GM23338 (cell line): ENCODE data around the gene IFNA17.

Experiments
- CREB1 ChIP-seq: fragments of 250-450 bp; sonication (Bioruptor Pico); IDR thresholded peaks from 2 replicates; pipeline ENCODE4 v1.5.0; 2020; ENCODE audit warnings: low read depth, mild to moderate bottlenecking, moderate library complexity
- CTCF ChIP-seq, 2 experiments: fragments of 200-600 bp in 1 of 2; sonication (generic) in 1 of 2; conservative IDR thresholded peaks; 2 replicates each; pipeline versions ENCODE4 v1.5.1 to v1.6.1; 2016 to 2017; ENCODE audit warnings: antibody characterized with exemption in 2 of 2, low read depth in 2 of 2, mild to moderate bottlenecking in 2 of 2, moderate library complexity in 1 of 2
- ETS1 ChIP-seq: IDR thresholded peaks from 2 replicates; pipeline ENCODE4 v1.6.1; 2016; ENCODE audit warnings: antibody characterized with exemption
- EZH2 ChIP-seq: fragments of 200-600 bp; sonication (generic); IDR thresholded peaks from one replicate; pipeline ENCODE4 v1.8.0; 2017; ENCODE audit warnings: antibody characterized with exemption, mild to moderate bottlenecking, low read depth; ENCODE audit not compliant: unreplicated experiment
- EZH2phosphoT487 ChIP-seq: fragments of 200-600 bp; sonication (generic); IDR thresholded peaks from one replicate; pipeline ENCODE4 v1.8.1; 2018; ENCODE audit warnings: antibody characterized with exemption; ENCODE audit not compliant: unreplicated experiment
- POLR2AphosphoS5 ChIP-seq: IDR thresholded peaks from 2 replicates; pipeline ENCODE4 v1.6.1; 2016; ENCODE audit warnings: antibody characterized with exemption, low read depth
- REST ChIP-seq: IDR thresholded peaks from one replicate; pipeline ENCODE4 v1.6.1; 2018; ENCODE audit warnings: antibody characterized with exemption; ENCODE audit not compliant: unreplicated experiment
- ZNF462 ChIP-seq: fragments of 250-450 bp; sonication (Bioruptor Pico); IDR thresholded peaks from 2 replicates; pipeline ENCODE4 v1.5.0; 2020; ENCODE audit warnings: mild to moderate bottlenecking, moderate library complexity

GRCh38 chr9:21267485-21268346 is 39.7 kb upstream of the IFNA17 start:
- TF ChIP-seq ZNF462 (CRISPR knock-in tag), result no peak
- no peak for TF ChIP-seq CTCF (conservative IDR thresholded peaks at IDR 0.05; ENCODE audit: low read depth in 2 of 2)
- no peak for TF ChIP-seq EZH2phosphoT487
- no peak for TF ChIP-seq POLR2AphosphoS5
- TF ChIP-seq ETS1, result no peak
- TF ChIP-seq CREB1, result no peak
- TF ChIP-seq EZH2, result no peak
- TF ChIP-seq REST, result no peak
